CD4-positive, alpha-beta T cell treated with Interleukin-4 for 4 hours (primary cell): ENCODE data around the gene RNU6-1.

Source experiments
- DNase-seq: peaks from one replicate; pipeline ENCODE4 v3.0.0-alpha.2; 2020

The RNU6-1 gene

DNA sequence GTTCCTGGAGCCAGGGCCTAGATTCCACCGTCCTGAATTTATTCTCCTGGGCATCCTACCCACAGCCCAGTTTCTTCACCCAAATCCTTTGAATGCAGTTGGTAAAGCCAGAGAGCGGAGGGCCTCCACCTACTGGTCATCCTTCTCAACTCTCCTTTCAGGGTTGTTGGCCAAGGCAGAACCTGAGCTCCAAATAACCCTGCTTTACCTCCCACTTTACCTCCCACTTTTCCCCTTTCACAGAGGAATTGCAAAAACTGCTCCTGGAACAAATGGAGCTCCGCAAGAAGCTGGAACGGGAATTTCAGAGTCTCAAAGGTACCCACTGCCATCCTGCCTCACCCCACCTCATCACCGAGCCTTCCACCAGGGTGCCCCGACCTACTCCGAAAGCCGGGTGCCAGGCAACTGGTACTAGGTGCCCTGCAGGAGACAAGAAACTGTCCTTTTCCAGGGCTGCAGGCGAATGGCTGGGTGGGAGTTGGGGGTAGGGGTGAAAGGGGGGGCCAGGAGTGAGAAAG is 7.8 kb downstream of the RNU6-1 start:
- no peak for DNase-seq

DNA sequence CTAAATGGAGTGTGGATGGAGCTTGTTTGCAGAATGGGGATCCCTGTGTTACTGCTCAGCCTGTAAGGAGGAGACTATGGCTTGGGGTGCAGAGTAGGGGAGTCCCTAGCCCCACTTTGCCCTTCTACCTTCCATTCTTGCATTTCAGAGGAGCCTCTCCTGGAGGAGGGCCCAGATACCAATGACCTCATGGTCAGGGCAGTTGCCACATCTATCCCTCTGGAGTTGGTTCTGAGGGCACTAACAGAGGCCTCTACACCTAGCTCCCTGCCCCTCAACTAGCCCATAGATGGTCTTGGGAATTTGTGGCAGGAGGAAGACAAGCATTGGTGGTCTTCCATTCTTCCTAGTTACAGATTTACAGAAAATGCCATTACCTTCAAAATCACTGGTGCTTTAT is 8.5 kb downstream of the RNU6-1 start:
- no peak for DNase-seq

GRCh38 chr15:67829647-67830504 is 10.0 kb downstream of the RNU6-1 start:
- DNase-seq = no peak

DNA sequence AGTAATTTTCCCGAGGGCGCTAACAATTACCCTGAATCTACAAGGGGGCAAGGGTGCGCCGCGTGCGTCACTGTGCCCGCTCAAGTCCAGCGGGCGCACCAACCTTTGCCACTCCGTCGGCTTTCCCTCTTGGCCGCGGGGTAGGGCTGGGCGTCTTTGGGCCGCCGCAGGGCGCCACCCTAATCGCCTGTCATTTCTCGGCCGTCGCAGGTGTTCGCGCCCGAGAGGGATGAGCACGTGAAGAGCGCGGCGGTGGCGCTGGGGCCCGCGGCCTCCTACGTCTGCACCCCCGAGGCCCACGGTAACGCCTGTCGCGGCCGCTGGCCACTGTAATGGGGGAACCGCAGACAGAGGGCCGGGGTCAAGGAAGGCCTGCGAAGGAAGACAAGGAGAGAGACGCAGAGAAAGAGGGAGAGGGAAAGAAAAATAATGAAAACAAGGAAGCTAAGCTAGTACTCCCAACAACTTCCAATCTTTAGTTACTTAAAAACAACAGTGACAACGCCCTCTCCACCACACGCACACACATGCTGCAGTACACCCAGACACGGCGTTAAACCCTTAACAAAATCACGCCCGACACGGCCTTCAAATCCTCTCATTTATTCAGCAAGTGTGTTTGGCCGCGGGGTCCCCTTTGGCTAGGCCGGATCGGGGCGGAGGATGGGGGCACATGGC is 10.7 kb downstream of the RNU6-1 start:
- DNase-seq = no peak

DNA sequence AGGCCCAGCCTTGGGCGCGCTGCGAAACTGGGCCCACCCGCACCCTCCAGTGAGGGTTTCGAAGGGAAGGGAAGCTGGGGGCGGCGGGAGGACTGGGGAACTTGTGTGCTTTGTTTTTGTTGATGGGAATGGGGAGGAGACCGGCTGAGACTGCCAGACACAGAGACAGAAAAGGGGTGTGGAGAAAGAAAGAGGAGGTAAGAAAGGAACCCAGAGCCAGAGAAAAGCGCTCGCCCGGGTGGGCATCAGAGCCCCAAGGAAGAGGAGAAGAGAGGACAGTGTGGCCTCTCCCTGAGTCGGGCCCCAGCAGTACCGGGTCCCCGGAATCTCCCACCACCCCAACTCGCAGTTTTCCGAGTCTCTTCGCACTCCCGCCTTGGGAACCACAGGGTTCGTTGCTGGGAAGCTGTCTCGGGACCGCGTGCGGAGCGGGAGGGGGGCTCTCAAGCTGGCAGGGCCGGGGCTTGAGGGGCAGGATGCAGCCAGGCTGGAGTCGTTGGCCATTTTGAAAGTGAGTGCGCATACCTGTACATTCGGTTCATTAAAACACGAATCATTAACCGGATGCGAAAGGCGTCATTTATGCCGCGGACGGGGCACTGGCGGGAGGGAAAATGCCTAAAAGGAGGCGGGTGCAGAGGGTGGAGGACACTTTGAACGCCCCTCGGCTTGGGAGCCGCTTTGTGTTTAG is 11.4 kb downstream of the RNU6-1 start:
- no peak for DNase-seq

- DNase-seq = no peak
Measured at GRCh38 chr15:67827562-67828277, 12.1 kb downstream of the RNU6-1 start.

DNA sequence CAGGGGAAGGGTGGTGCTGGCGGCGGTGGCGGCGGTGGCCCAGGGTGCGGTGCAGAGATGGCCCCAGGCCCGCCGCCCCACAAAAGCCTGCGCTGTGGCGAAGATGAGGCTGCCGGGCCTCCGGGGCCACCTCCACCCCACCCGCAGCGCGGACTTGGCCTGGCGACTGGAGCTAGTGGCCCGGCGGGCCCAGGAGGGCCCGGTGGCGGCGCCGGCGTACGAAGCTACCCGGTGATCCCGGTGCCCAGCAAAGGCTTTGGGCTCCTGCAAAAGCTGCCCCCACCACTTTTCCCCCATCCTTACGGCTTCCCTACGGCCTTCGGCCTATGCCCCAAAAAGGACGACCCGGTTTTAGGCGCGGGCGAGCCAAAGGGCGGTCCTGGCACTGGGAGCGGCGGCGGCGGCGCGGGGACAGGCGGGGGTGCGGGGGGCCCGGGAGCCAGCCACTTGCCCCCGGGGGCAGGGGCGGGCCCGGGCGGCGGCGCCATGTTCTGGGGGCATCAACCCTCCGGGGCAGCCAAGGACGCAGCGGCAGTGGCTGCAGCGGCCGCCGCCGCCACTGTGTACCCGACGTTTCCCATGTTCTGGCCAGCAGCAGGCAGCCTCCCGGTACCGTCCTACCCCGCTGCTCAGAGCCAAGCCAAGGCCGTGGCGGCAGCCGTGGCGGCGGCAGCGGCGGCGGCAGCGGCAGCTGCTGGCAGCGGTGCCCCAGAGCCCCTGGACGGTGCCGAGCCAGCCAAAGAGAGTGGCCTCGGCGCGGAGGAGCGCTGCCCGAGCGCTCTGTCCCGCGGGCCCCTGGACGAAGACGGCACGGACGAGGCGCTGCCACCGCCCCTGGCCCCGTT is 12.9 kb downstream of the RNU6-1 start:
- DNase-seq = no peak

DNA sequence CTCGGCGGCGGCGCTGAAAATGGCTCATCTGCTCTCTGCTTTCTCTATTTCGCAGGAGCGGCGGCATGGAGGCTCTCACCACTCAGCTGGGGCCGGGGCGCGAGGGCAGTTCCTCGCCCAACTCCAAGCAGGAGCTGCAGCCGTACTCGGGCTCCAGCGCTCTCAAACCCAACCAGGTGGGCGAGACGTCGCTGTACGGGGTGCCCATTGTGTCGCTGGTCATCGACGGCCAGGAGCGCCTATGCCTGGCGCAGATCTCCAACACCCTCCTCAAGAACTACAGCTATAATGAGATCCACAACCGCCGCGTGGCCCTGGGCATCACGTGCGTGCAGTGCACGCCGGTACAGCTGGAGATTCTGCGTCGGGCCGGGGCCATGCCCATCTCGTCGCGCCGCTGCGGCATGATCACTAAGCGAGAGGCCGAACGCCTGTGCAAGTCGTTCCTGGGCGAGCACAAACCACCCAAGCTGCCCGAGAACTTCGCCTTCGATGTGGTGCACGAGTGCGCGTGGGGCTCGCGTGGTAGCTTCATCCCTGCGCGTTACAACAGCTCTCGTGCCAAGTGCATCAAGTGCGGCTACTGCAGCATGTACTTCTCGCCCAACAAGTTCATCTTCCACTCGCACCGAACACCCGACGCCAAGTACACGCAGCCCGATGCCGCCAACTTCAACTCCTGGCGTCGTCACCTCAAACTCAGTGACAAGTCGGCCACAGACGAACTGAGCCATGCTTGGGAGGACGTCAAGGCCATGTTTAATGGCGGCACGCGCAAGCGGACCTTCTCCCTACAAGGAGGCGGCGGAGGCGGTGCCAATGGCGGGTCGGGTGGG is 13.7 kb downstream of the RNU6-1 start:
- DNase-seq = no peak

- DNase-seq = no peak
Measured at GRCh38 chr15:67824976-67825880, 14.6 kb downstream of the RNU6-1 start, which contains the start of gene SKOR1. Gene SKOR1 (plus strand): TSS chr15:67825509. CDS start chr15:67825603, 94 bp downstream.

DNA sequence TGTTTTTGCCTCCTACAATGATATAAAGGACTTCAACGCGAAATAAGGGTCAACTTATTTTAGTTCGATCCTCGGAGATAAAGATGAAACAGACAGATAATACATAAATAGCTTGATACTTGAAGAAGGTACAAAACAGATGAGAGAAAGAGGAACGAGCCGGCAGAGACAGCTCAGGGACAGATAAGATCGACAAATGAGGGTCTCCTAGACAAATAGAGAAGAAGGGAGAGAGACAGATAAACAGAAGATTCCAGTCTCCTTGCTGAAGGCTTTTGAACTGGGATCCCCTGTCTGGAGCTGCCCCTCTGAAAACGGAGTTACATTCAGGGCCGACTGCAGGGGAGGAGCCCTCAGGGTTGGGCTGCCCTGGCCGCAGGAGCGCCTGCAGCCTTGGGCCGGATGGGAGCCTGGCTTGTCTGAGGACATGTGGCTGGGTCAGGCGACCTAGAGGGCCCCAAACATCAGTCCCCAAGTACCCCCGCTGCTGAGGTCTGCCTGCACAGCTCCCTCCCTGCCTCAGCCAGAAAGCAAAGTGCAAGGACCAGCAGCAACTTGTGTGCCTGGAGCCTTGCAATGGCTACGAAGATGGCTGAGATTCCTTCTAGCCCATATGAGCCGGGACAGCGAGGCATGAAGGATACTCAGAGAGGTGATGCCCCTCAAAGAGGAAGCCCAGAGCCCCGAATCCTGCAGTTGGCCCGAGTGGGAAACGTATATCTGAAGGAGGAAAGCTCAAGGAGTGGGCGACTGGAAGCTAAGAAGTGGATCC is 15.5 kb downstream of the RNU6-1 start:
- DNase-seq = no peak

GRCh38 chr15:67823314-67824196 is 16.3 kb downstream of the RNU6-1 start:
- DNase-seq = no peak

GRCh38 chr15:67822537-67823313 is 17.1 kb downstream of the RNU6-1 start:
- DNase-seq = no peak

GRCh38 chr15:67821784-67822440 is 17.9 kb downstream of the RNU6-1 start:
- DNase-seq = no peak

GRCh38 chr15:67820992-67821783 is 18.7 kb downstream of the RNU6-1 start:
- no peak for DNase-seq
